Trophoblast cell (in vitro differentiated cells and primary cell): ENCODE measurements around the gene CINP.
A peak's percentile ranks its signal among the peaks of the same experiment; 100 is the strongest.

Source experiments
- DNase-seq, 2 donors: peaks; one replicate each; pipeline ENCODE4 v3.0.0-alpha.2; 2016
- H2AFZ ChIP-seq: 2 replicates; pipeline ENCODE4 v1.6.1; 2013; ENCODE audit warnings: low read length, moderate library complexity, mild to moderate bottlenecking; ENCODE audit not compliant: insufficient read depth, poor library complexity
- H2AK5ac ChIP-seq: 2 replicates; pipeline ENCODE4 v1.6.1; 2013; ENCODE audit warnings: mild to moderate bottlenecking, low read length
- H2BK120ac ChIP-seq: 2 replicates; pipeline ENCODE4 v1.6.1; 2013; ENCODE audit warnings: low read length, mild to moderate bottlenecking, moderate library complexity; ENCODE audit not compliant: insufficient read depth, poor library complexity
- H2BK12ac ChIP-seq: 2 replicates; pipeline ENCODE4 v1.6.1; 2013; ENCODE audit warnings: mild to moderate bottlenecking, low read length, moderate library complexity
- H2BK5ac ChIP-seq: 2 replicates; pipeline ENCODE4 v1.6.1; 2013; ENCODE audit warnings: low read length, low read depth, moderate library complexity, mild to moderate bottlenecking; ENCODE audit not compliant: poor library complexity
- H3K14ac ChIP-seq: 2 replicates; pipeline ENCODE4 v1.6.1; 2013; ENCODE audit warnings: mild to moderate bottlenecking, low read length
- H3K18ac ChIP-seq: 2 replicates; pipeline ENCODE4 v1.6.1; 2013; ENCODE audit warnings: mild to moderate bottlenecking, low read length
- H3K23ac ChIP-seq: 2 replicates; pipeline ENCODE4 v1.6.1; 2013; ENCODE audit warnings: low read length
- H3K27ac ChIP-seq: 2 replicates; pipeline ENCODE4 v1.5.1; 2013; ENCODE audit warnings: low read depth, mild to moderate bottlenecking, inconsistent platforms, low read length, moderate library complexity
- H3K27me3 ChIP-seq: 2 replicates; pipeline ENCODE4 v1.6.1; 2013; ENCODE audit warnings: inconsistent platforms, mild to moderate bottlenecking, low read length, moderate library complexity; ENCODE audit not compliant: insufficient read depth
- H3K36me3 ChIP-seq, 2 experiments: 1 replicate in 1 of 2; 2 replicates in 1 of 2; pipeline ENCODE4 v1.6.1; 2013; ENCODE audit warnings: low read length in 2 of 2, mild to moderate bottlenecking in 2 of 2, moderate library complexity in 1 of 2; ENCODE audit not compliant: insufficient read depth in 2 of 2, control insufficient read depth in 1 of 2
- H3K4ac ChIP-seq: 2 replicates; pipeline ENCODE4 v1.6.1; 2013; ENCODE audit warnings: low read depth, mild to moderate bottlenecking, low read length, moderate library complexity
- H3K4me1 ChIP-seq, 2 experiments: 1 replicate in 1 of 2; 2 replicates in 1 of 2; pipeline ENCODE4 v1.6.1; 2013; ENCODE audit warnings: low read length in 2 of 2, mild to moderate bottlenecking in 2 of 2, moderate library complexity in 1 of 2; ENCODE audit not compliant: insufficient read depth in 2 of 2, control insufficient read depth in 1 of 2
- H3K4me2 ChIP-seq: 2 replicates; pipeline ENCODE4 v1.6.1; 2013; ENCODE audit warnings: inconsistent platforms, mild to moderate bottlenecking, low read length, moderate library complexity
- H3K4me3 ChIP-seq: 2 replicates; pipeline ENCODE4 v1.5.1; 2013; ENCODE audit warnings: mild to moderate bottlenecking, low read depth, low read length, inconsistent platforms
- H3K79me1 ChIP-seq: one replicate; pipeline ENCODE4 v1.6.1; 2013; ENCODE audit warnings: low read length
- H3K79me2 ChIP-seq: 2 replicates; pipeline ENCODE4 v1.6.1; 2013; ENCODE audit warnings: low read length, mild to moderate bottlenecking; ENCODE audit not compliant: control insufficient read depth, insufficient read depth, poor library complexity
- H3K9ac ChIP-seq: 2 replicates; pipeline ENCODE4 v1.6.1; 2013; ENCODE audit warnings: mild to moderate bottlenecking, low read length
- H3K9me3 ChIP-seq: 2 replicates; pipeline ENCODE4 v1.6.1; 2013; ENCODE audit warnings: low read depth, mild to moderate bottlenecking, control low read depth, inconsistent platforms, low read length; ENCODE audit not compliant: insufficient read depth
- H4K12ac ChIP-seq: 2 replicates; pipeline ENCODE4 v1.6.1; 2013; ENCODE audit warnings: low read depth, mild to moderate bottlenecking, low read length, moderate library complexity
- H4K8ac ChIP-seq: 2 replicates; pipeline ENCODE4 v1.6.1; 2013; ENCODE audit warnings: low read depth, mild to moderate bottlenecking, low read length, moderate library complexity
- H4K91ac ChIP-seq: one replicate; pipeline ENCODE4 v1.6.1; 2013; ENCODE audit warnings: low read depth, mild to moderate bottlenecking, low read length, moderate library complexity
- WGBS: extraction: QIAGEN DNeasy Blood & Tissue Kit; methylation state at CpG from one replicate; pipeline ENCODE4 v1.1.7; 2013; ENCODE audit warnings: missing lambda C conversion rate; ENCODE audit not compliant: insufficient read length, insufficient coverage; ENCODE audit errors: extremely low coverage; 5-methylcytosine and 5-hydroxymethylcytosine counted together

Gene CINP

DNA sequence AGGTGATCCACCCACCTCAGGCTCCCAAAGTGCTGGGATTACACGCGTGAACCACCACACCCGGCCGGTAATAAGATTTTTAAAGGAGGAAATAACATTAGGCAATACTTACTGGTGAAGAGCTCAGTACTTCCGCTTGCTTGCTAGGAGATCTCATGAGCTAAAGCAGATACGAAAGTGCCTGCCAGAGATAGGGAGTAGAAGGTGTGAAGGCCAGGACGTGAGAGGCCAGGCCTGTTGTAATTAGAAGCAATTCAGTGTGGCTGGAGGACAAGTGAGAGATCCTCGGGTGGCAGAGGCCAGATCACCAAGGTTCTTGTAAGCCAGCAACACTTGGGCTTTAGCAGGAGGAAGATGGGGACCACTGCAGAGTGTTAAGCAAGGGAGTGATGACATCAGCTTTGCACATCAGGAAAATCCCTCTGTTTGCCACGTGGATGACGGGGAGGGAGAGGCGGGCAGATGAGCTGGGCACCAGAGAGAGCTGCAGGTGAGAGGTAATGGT is 7.7 kb upstream of the CINP start:
- Histone ChIP-seq H3K36me3 (no peaks in the 10 kb centered on the region), H3K79me2 (no peaks in the 10 kb centered on the region), H2BK120ac (no peak overlapping the region), H3K9ac (no peak overlapping the region), H4K12ac (no peak overlapping the region), H3K23ac (no peak overlapping the region), H3K27ac (no peak overlapping the region), H3K14ac (no peak overlapping the region), H3K27me3 (no peaks in the 10 kb centered on the region), H2AFZ (no peak overlapping the region), H3K4me1 (no peaks in the 10 kb centered on the region), H4K8ac (no peak overlapping the region), H3K79me1 (no peaks in the 10 kb centered on the region), H3K9me3 (no peaks in the 10 kb centered on the region), H4K91ac (no peak overlapping the region), H3K4me3 (no peak overlapping the region), H3K18ac (no peak overlapping the region), H3K4me2 (no peak overlapping the region), H2BK12ac (no peak overlapping the region), H3K4ac (no peak overlapping the region), H2AK5ac (no peak overlapping the region), H2BK5ac (no peak overlapping the region)
- WGBS: no CpG with 5 or more reads among the region's 11 CpGs
- DNase-seq: peak in 1 of 2 donors; percentile 6

DNA sequence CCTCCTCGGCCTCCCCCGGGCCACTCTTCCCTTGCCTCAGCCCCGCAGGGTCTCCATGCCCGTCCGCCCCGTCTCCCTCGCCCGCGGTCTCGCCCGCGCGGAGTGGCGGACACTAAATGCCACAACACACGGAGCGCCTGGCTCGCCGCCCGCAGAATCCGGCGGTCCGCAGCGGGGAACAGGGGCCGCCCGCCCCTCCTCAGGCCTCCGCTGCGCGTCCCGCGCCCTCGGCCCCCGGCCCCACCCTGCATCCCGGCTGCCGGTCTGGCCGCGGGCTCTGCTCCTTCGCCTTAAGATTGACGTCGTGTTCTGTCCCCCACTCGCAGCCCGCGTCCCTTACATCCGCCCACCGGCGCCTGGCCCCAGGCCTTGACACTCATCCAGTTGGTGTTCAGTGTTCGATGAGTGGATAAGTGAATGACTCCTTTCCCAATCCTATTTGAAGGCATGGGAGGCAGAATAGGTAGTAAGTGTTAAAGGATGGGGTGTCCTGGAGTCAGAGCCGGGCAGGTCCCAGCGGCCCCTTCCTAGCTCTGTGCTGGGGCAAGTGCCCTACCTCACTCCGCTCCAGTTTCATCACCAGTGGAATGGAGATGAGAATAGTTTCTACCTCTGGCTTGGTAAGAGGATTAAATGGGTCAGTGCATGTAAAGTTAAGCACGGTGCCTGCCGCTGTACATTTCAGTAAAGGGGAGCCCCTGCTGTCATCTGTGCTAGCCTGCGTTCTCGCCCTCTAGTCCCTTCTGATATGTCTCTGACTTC is 673 bp upstream of the CINP start:
- peak overlapping the region; percentile 94 for H4K8ac ChIP-seq
- H2BK120ac ChIP-seq: peak overlapping the region; percentile 76
- H3K79me1 ChIP-seq: peaks cover 10% of the 10 kb centered on the region
- peak; percentile 82 to 88 for DNase-seq
- no peak overlapping the region for H3K23ac ChIP-seq
- H3K4me1 ChIP-seq: peaks cover 5 to 10% of the 10 kb centered on the region in 2 experiments
- H3K36me3 ChIP-seq: no peaks in the 10 kb centered on the region
- peaks cover 7% of the 10 kb centered on the region for H3K79me2 ChIP-seq
- peak overlapping the region; percentile 85 for H3K18ac ChIP-seq
- H3K9ac ChIP-seq: peak overlapping the region; percentile 78
- peak overlapping the region; percentile 75 for H2AK5ac ChIP-seq
- peak overlapping the region; percentile 92 for H4K12ac ChIP-seq
- peak overlapping the region; percentile 7 for H3K4ac ChIP-seq
- peak overlapping the region; percentile 88 for H3K4me3 ChIP-seq
- H2AFZ ChIP-seq: peak overlapping the region; percentile 84
- H3K14ac ChIP-seq: peak overlapping the region; percentile 86
- no peaks in the 10 kb centered on the region for H3K27me3 ChIP-seq
- H3K27ac ChIP-seq: peak overlapping the region; percentile 49
- H2BK5ac ChIP-seq: peak overlapping the region; percentile 43
- H4K91ac ChIP-seq: peak overlapping the region; percentile 91
- no peak overlapping the region for H2BK12ac ChIP-seq
- no peaks in the 10 kb centered on the region for H3K9me3 ChIP-seq
- H3K4me2 ChIP-seq: peak overlapping the region; percentile 73
- no CpG with 5 or more reads among the region's 53 CpGs for WGBS

DNA sequence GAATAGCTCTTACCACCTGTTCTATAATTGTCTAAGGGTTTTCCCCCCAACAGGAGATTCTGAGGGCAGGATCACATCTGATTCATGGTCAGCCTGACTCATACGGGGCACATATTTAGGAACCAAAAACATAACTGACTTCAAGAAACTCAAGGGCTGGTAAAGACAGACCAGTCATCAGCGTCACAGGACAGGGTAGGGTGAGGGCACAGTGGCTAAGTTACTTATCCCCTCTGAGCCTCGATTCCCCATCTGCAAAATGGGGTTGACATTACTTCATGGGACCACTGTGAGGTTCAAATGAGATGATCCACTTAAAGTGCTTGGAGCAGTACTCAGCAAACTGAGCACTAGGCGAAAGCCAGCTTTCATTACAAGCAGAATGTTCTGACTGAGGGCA is 606 bp downstream of the CINP start:
- no peak overlapping the region for H2BK12ac ChIP-seq
- peak overlapping the region; percentile 63 for H3K14ac ChIP-seq
- peak; percentile 23 to 45 for DNase-seq
- H4K8ac ChIP-seq: peak overlapping the region; percentile 92
- H3K23ac ChIP-seq: no peak overlapping the region
- peak overlapping the region; percentile 73 for H3K4me2 ChIP-seq
- no peak overlapping the region for H3K4ac ChIP-seq
- H3K18ac ChIP-seq: no peak overlapping the region
- no peaks in the 10 kb centered on the region for H3K27me3 ChIP-seq
- H3K4me1 ChIP-seq: peaks cover 5 to 10% of the 10 kb centered on the region in 2 experiments
- H3K4me3 ChIP-seq: peak overlapping the region; percentile 88
- H4K91ac ChIP-seq: peak overlapping the region; percentile 48
- H3K79me2 ChIP-seq: peaks cover 7% of the 10 kb centered on the region
- peaks cover 10% of the 10 kb centered on the region for H3K79me1 ChIP-seq
- no peak overlapping the region for H2BK120ac ChIP-seq
- H3K9ac ChIP-seq: peak overlapping the region; percentile 87
- H4K12ac ChIP-seq: no peak overlapping the region
- no peak overlapping the region for H2BK5ac ChIP-seq
- H3K27ac ChIP-seq: no peak overlapping the region
- no CpG with 5 or more reads among the region's 4 CpGs for WGBS
- no peak overlapping the region for H2AK5ac ChIP-seq
- peaks cover 0 to 2% of the 10 kb centered on the region in 2 experiments for H3K36me3 ChIP-seq
- H3K9me3 ChIP-seq: no peaks in the 10 kb centered on the region
- H2AFZ ChIP-seq: no peak overlapping the region

DNA sequence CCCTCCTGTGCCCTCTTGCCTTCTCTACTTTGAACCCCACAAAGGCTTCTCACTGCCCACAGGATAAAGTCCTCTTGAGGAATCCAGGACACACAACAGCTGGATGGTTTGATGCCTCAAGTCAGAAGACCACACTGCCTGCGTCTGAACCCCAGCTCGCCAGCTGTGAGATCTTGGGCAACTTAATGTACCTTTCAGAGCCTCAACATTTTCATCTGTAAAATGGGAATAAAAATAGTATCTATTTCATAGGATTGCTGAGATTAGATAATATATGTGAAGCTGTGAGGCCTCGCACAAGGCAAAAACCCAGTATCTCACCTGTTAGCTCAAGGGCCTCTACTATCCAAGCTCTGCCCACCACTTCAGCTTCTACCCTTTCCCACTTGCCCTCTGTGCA is 2.3 kb downstream of the CINP start:
- DNase-seq: no peak
- H3K4ac ChIP-seq: no peak overlapping the region
- no peak overlapping the region for H2BK120ac ChIP-seq
- no CpG with 5 or more reads among the region's 3 CpGs for WGBS
- no peak overlapping the region for H4K91ac ChIP-seq
- H3K18ac ChIP-seq: no peak overlapping the region
- H3K9ac ChIP-seq: no peak overlapping the region
- no peaks in the 10 kb centered on the region for H3K9me3 ChIP-seq
- no peak overlapping the region for H3K14ac ChIP-seq
- H2AFZ ChIP-seq: no peak overlapping the region
- H4K8ac ChIP-seq: no peak overlapping the region
- H3K4me1 ChIP-seq: peaks cover 5 to 10% of the 10 kb centered on the region in 2 experiments
- H2AK5ac ChIP-seq: no peak overlapping the region
- H2BK12ac ChIP-seq: no peak overlapping the region
- no peaks in the 10 kb centered on the region for H3K27me3 ChIP-seq
- H3K23ac ChIP-seq: no peak overlapping the region
- no peak overlapping the region for H3K4me2 ChIP-seq
- H3K79me1 ChIP-seq: peaks cover 10% of the 10 kb centered on the region
- peaks cover 3 to 4% of the 10 kb centered on the region in 2 experiments for H3K36me3 ChIP-seq
- peaks cover 7% of the 10 kb centered on the region for H3K79me2 ChIP-seq
- no peak overlapping the region for H4K12ac ChIP-seq
- no peak overlapping the region for H3K27ac ChIP-seq
- no peak overlapping the region for H2BK5ac ChIP-seq
- no peak overlapping the region for H3K4me3 ChIP-seq
